DMS53 (cell line): ENCODE data around the gene BOD1.

Experiments used
- DNase-seq: peaks from one replicate; lab custom pipeline; 2025; lab: John Stamatoyannopoulos, UW

Gene BOD1

DNA sequence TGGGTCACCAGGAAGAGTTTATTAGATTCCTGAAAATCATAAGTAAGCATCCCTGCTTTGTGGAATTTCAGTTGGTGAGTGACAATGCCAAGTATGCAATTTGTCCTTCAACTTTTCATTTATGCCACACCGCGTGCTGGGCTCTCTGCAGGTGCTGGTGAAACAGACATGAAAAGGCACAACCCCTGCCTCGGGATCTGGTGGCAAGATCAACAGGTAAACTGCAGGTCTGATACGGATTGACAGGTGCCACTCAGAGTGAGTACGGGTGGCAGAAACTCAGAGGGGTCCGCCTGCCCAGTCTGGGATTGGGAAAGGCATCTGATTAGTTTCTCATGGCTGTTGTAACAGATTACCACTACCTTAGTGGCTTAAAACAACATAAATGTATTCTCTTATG, 40.5 kb downstream of the BOD1 start:
- DNase-seq: no peak

DNA sequence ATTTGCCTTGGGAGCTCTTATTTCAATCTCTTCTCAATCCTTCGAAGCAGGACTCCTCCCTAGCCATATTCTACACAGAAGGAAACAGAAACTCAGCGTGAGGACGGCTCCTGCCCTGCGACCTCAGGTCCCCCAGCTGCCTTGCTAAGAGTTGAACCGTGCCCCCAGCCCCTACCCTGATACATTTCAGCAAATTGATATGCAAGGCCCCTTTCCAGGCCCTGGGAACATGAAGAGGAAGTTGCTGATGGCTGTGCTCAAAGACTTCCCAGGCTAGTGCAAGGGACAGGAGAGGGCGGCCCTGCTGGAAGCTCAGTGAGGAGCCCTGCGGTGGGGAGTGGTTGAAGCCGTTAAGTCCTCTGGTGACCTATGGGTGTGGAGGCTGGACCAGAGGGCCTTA, 41.5 kb downstream of the BOD1 start:
- DNase-seq: no peak

DNA sequence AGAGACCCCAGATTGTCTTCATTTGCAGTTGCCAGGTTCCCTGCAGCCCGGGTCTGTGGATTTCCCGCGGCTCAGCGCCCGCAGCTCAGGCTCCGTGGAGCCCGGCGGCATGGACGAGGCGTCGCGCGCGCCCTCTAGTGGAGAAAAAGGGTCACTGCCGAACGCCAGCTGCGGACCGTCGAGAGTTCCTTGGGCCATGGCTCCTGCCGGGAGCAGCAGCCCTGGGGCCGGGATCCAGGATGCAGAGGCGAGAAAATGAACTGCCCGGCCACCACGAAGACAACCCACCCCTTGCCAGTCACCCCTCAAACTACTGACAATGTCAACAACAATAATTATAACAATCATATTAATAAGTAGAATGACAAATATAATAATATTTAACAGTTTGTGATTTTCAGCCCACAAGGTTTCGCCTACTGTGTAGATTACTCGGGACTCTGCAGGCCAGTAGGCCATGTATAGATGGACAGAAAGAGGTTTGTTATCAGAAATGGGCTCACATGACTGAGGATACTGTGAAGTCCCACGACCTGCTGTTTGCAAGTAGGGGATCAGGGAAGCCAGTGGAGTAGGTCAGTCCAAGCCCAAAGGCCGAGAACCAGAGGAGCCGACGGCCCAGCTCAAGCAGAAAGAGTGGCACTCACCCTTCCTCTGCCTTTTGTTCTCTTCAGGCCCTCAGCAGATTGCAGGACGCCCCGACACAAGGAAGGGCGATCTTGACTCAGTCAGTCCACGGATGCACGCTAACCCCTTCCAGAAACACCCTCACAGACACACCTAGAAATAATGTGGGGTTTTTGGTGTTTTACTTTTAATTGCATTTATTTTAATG, 43.1 kb downstream of the BOD1 start:
- DNase-seq: peak; percentile 80

DNA sequence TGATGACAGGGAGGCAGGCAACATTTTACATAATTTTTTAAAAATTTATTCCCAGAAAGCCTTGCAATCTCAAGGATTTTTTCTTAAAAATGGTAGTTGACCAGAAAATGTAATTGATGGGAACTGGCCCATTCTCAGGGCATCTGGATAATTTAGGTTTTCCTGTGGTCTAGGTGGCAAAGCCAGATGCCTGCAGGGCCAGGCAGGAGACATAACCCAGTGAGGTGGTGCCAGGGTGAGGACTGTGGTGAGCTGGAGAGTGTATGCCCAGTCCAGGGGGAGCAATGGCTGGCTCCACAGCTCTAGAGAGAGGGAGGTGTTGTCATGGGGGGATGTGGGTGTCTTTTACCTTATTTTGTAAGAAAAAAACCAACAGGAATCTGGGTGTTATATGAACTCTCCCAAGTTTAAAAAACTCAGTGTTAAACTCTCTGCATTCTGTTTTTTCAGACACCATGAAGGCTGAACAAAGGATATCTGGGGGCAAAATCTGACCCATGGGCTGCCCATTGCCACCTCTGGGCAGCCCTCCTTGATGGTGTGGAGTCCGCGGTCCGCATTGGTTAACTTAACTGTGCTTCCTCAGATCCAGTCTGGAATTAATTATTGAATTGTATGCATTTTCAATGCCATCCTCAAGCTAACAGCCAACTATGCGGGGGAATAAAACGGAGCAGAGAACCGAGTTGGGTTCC, 43.9 kb downstream of the BOD1 start:
- DNase-seq: no peak

DNA sequence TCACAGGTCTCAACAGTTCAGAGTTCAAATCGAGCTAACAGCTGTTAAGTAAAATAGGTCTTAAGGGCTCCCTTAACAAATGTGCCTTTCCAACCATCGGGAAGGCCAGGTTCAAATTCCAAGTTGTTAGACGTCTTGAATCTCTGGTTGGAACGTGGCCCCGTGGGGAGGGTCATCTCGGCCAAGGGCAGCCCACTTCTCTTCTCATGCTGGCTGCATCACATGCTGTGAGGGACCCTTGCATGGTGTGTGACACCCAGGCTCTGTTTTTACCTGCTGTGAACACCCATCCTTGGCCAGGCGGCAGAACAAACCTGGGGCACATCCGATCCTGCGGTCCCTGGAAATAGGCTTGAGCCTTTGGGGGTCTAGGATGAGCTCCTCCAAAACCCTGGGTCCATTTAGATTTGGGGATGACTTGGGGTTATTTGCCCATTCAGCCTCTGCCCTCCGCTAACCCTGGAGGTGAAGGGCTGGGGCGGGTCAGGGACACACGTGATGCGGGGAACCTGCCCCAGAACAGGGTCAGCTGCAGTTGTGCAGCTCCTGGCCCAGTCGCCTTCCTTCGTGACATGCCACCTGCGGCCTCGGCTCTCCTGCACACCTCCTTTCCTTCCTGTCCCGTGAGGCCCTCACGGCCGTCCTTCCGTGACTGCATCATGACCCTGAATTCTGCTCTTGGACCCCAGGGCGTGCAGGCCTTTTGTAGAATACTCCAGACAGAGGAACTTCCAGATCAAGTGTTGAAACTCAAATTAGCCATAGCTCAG, 45.9 kb downstream of the BOD1 start:
- no peak for DNase-seq

DNA sequence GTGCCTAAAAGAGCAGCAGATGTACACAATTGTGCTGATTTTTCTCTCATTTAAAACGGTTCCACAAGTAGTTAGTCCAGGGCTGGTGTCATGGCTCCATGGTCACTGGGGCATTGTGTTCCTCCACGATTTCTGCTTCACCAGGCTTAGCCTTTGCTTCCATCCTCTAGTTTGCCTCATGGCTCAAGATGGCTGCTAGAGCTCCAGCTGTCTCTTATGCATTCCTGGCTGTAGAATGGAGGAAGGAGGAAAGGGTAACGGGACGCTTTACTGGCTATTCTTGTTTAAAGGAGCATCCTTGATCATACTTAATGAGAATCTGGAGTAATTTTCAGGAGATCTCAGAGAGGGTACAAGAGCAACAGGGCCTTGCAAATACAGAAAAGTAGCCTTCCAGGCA, 47.7 kb downstream of the BOD1 start:
- DNase-seq: no peak

DNA sequence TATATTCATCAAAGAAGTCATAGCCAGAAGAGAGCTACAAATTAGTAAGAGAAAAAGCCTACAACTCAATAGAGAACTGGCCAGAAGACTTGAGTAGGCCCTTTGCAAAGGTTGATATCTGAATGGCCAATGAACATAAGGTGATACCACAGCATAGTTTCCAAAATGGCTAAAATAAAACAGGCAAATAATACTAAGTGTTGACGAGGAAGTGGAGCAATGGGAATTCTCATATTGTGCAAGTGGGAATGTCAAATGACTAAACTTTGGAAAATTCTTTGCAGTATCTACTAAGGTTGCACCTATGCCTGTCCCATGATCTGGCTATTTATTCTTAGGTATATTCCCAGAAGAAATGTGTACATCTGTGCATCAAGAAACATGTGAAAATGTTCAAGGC, 48.3 kb downstream of the BOD1 start:
- DNase-seq: no peak

DNA sequence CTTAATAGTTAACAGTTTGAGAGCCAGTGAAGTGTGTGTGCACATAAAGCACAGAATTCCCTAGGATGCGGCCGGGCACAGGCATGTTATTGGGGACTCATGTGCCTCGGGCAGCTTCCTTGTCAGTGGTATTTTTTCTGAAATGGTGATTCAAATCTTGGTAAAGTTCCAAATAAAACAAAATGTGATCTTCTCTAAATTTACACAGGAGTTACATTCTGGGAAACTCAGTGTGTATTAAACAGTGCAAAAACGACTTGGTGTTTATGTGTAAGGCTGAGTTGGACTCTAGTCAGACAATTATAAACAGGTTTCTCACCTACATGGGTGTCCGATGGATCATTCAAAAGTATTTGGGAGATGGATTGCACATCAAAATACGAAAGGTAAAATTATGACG, 48.9 kb downstream of the BOD1 start:
- DNase-seq: peak; percentile 65

DNA sequence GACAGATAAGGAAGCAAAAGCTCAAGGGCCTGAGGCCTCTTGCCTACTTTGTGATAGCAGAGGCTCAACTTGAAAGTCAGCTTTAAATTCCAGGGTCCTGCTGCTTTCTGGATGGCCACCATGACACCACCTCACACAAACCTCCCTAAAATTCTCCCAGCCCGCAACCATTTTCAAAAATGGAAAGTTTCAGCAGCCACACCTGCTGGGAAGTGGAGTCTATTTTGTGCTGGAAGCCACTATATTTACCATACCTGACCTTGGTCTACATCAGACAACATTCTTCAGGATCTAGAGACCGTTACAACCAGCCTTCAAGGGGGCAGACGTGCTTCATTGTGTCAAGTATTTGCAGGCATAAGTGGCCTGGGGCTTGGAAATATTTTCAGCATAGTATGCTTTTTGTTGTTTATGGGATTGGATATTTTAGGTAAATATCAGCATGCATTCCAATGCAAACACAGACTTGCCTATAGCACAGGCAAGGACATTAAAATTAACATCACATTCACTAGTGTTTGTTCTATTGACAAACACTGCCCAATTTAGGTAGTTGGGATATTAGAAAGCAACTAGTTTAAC, 50.9 kb downstream of the BOD1 start:
- DNase-seq: no peak

DNA sequence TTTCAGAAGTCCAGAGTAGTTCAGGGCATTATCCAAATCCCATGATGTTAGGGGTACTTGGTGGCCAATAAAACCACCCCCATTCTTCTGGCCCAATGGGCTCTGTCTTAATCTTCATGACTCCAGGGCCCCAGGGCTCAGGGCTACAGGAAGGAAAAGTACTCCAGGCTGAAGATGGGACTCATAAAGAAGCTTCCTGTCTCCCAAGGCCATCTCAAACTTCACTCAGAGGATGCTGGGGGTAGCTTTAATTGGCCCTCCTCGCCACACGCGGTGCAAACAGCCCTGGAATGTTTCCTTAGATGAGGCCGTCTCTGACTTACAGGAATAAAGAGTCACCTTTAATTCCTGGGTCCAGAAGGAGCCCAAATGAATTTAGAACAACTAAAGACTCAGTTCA, 52.3 kb downstream of the BOD1 start:
- DNase-seq: no peak

DNA sequence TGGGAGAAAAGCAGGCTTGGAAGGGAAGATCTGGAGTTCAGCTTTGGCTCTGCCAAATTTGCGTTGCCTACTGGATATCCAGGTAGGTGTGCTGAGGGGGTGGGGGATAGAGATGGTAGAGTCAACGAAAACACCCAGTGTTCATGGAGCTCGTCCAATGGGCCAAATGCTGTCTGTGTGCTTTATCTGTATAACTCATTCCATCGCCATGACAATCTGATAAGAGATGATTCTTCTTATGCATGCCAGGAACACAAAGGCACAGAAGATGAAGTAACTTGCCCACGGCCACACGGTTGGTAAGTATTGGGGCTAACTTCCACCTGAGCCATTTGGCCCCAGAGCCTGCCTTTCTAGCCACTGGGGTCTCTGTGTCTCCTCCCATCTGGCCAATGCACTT, 53.2 kb downstream of the BOD1 start:
- no peak for DNase-seq

DNA sequence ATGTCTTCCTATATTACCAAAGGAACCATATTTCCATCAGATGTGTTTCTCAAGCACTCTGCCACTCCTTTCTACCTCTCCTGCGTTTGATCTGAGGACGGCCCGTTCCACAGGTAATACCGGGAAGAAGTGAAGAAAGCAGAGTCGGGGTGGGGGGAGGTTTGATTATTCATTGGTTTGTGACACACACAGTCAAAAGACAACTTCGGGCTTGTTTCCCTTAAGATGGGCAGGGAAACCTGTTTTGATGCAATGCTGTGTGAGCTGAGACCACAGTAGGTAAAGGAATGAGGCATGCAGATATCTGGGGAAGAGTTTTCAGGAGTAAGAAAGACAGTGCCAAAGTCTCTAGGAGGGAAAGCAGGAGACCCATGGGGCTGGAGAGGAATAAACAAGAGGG, 54.0 kb downstream of the BOD1 start:
- no peak for DNase-seq
